Measurements from ENCODE around the gene POU6F2.

The POU6F2 gene

GRCh38 chr7:39357648-39358047, 379.9 kb downstream of the POU6F2 start:
- H3K9ac ChIP-seq (ENCODE audit: low read length): no peak overlapping the region
- H3K79me2 ChIP-seq (ENCODE audit: low read length): no peaks in the 10 kb centered on the region
- no peaks in the 10 kb centered on the region for H4K20me1 ChIP-seq (ENCODE audit: insufficient read depth, low read length)
- no peaks in the 10 kb centered on the region for H3K27me3 ChIP-seq (replicated peaks; ENCODE audit: insufficient read depth, low read length)
- DNase-seq: no peak
- H3K4me2 ChIP-seq (ENCODE audit: low read depth, low read length): no peak overlapping the region
- peaks cover 8% of the 10 kb centered on the region; the same call in 1 of the 2 replicates for H3K4me1 ChIP-seq (ENCODE audit: low read length)
- no peaks in the 10 kb centered on the region for H3K36me3 ChIP-seq (replicated peaks; ENCODE audit: insufficient read depth, low read length)
- H3K9me3 ChIP-seq (replicated peaks; ENCODE audit: insufficient read depth, low read length): no peaks in the 10 kb centered on the region
- H3K27ac ChIP-seq (ENCODE audit: low read length): no peak overlapping the region
- no peaks in the 10 kb centered on the region for H3F3A ChIP-seq (ENCODE audit: insufficient read depth, low read length)
- no peak overlapping the region for H2AFZ ChIP-seq (ENCODE audit: low read length)
- H3K4me3 ChIP-seq (ENCODE audit: low read length): no peak overlapping the region
- H3K9me2 ChIP-seq (replicated peaks; ENCODE audit: insufficient read depth, low read length): no peaks in the 10 kb centered on the region
- no peak for TF ChIP-seq EZH2 (optimal IDR thresholded peaks at IDR 0.05; ENCODE audit: low read depth, low read length)
- TF ChIP-seq EZH2phosphoT487 (IDR thresholded peaks at IDR 0.05; ENCODE audit: low read length): no peak
- TF ChIP-seq CTCF (IDR thresholded peaks at IDR 0.05; ENCODE audit: low read length): peak; percentile 42

- TF ChIP-seq CTCF (IDR thresholded peaks at IDR 0.05; ENCODE audit: low read length) (no peak), EZH2 (optimal IDR thresholded peaks at IDR 0.05; ENCODE audit: low read depth, low read length) (no peak), EZH2phosphoT487 (IDR thresholded peaks at IDR 0.05; ENCODE audit: low read length) (no peak)
Measured at GRCh38 chr7:39360038-39360437, 382.3 kb downstream of the POU6F2 start.

GRCh38 chr7:39360766-39361165, 383.1 kb downstream of the POU6F2 start:
- TF ChIP-seq EZH2phosphoT487 (IDR thresholded peaks at IDR 0.05; ENCODE audit: low read length) (no peak), EZH2 (optimal IDR thresholded peaks at IDR 0.05; ENCODE audit: low read depth, low read length) (no peak), CTCF (IDR thresholded peaks at IDR 0.05; ENCODE audit: low read length) (no peak)
- H3K9ac ChIP-seq (ENCODE audit: low read length): no peak overlapping the region
- H3K4me3 ChIP-seq (ENCODE audit: low read length): no peak overlapping the region
- H3K9me3 ChIP-seq (replicated peaks; ENCODE audit: insufficient read depth, low read length): no peaks in the 10 kb centered on the region
- no peaks in the 10 kb centered on the region for H3K36me3 ChIP-seq (replicated peaks; ENCODE audit: insufficient read depth, low read length)
- no peaks in the 10 kb centered on the region for H4K20me1 ChIP-seq (ENCODE audit: insufficient read depth, low read length)
- no peak for DNase-seq
- no peaks in the 10 kb centered on the region for H3K9me2 ChIP-seq (replicated peaks; ENCODE audit: insufficient read depth, low read length)
- no peak overlapping the region for H2AFZ ChIP-seq (ENCODE audit: low read length)
- H3K4me1 ChIP-seq (ENCODE audit: low read length): peaks cover 5% of the 10 kb centered on the region; the same call in 1 of the 2 replicates
- no peaks in the 10 kb centered on the region for H3F3A ChIP-seq (ENCODE audit: insufficient read depth, low read length)
- H3K27ac ChIP-seq (ENCODE audit: low read length): no peak overlapping the region
- H3K79me2 ChIP-seq (ENCODE audit: low read length): no peaks in the 10 kb centered on the region
- H3K4me2 ChIP-seq (ENCODE audit: low read depth, low read length): no peak overlapping the region
- H3K27me3 ChIP-seq (replicated peaks; ENCODE audit: insufficient read depth, low read length): no peaks in the 10 kb centered on the region

More at GRCh38 chr7:39360038-39360437, 382.3 kb downstream of the POU6F2 start:
- Histone ChIP-seq H3K79me2 (ENCODE audit: low read length) (no peaks in the 10 kb centered on the region), H3K4me3 (ENCODE audit: low read length) (no peak overlapping the region), H3K27ac (ENCODE audit: low read length) (no peak overlapping the region), H3K27me3 (replicated peaks; ENCODE audit: insufficient read depth, low read length) (no peaks in the 10 kb centered on the region), H3K36me3 (replicated peaks; ENCODE audit: insufficient read depth, low read length) (no peaks in the 10 kb centered on the region), H3K4me1 (ENCODE audit: low read length) (peaks cover 8% of the 10 kb centered on the region; the same call in 1 of the 2 replicates), H3K9me2 (replicated peaks; ENCODE audit: insufficient read depth, low read length) (no peaks in the 10 kb centered on the region), H3F3A (ENCODE audit: insufficient read depth, low read length) (no peaks in the 10 kb centered on the region), H2AFZ (ENCODE audit: low read length) (no peak overlapping the region), H3K4me2 (ENCODE audit: low read depth, low read length) (no peak overlapping the region), H4K20me1 (ENCODE audit: insufficient read depth, low read length) (no peaks in the 10 kb centered on the region), H3K9me3 (replicated peaks; ENCODE audit: insufficient read depth, low read length) (no peaks in the 10 kb centered on the region), H3K9ac (ENCODE audit: low read length) (no peak overlapping the region)
- DNase-seq: no peak
